Mesothelial cell of epicardium (in vitro differentiated cells): ENCODE measurements around the gene NEBL. TPM values are rescaled to one million over a fixed set of nuclear protein-coding genes. Genes with fewer than 3 reads are reported as not detected.

Experiments
- DNase-seq, 2 experiments: peaks; one replicate each; pipeline ENCODE4 v3.0.0; 2021; ENCODE audit warnings: low spot score in 2 of 2; ENCODE audit not compliant: unreplicated experiment in 2 of 2
- H3K27ac Mint-ChIP-seq: 2 replicates; pipeline ENCODE4 v1.8.0; 2021; ENCODE audit warnings: mixed read lengths
- H3K27me3 Mint-ChIP-seq: 2 replicates; pipeline ENCODE4 v1.8.0; 2021; ENCODE audit warnings: low read depth, mixed read lengths
- H3K36me3 Mint-ChIP-seq: 2 replicates; pipeline ENCODE4 v1.8.0; 2021; ENCODE audit warnings: mixed read lengths
- H3K4me1 Mint-ChIP-seq: 2 replicates; pipeline ENCODE4 v1.8.0; 2021; ENCODE audit warnings: mixed read lengths
- H3K4me3 Mint-ChIP-seq: 2 replicates; pipeline ENCODE4 v1.8.0; 2021; ENCODE audit warnings: mild to moderate bottlenecking, moderate library complexity, mixed read lengths
- H3K9me3 Mint-ChIP-seq: 2 replicates; pipeline ENCODE4 v1.8.0; 2021; ENCODE audit warnings: mixed read lengths
- CTCF ChIP-seq: fragments of 200-600 bp; sonication (generic); IDR thresholded peaks from one replicate; pipeline ENCODE4 v1.5.0; 2021; ENCODE audit warnings: antibody characterized with exemption; ENCODE audit not compliant: unreplicated experiment
- total RNA-seq: library from RNA; stranded (reverse); gene quantifications from 3 replicates; pipeline ENCODE4 v1.2.1, GENCODE V29; 2021

NEBL gene
- total RNA-seq, 1 donor from 2014 or later, result 13.0 TPM

GRCh38 chr10:20841419-20841818, 55.7 kb downstream of the NEBL start:
- Mint-ChIP-seq H3K27ac (no peak overlapping the region), H3K36me3 (peaks cover 32% of the 10 kb centered on the region), H3K9me3 (peaks cover 40% of the 10 kb centered on the region), H3K27me3 (no peaks in the 10 kb centered on the region), H3K4me3 (no peak overlapping the region), H3K4me1 (peaks cover 11% of the 10 kb centered on the region)
- TF ChIP-seq CTCF, result no peak
- DNase-seq, result no peak

GRCh38 chr10:20839910-20840309, 57.2 kb downstream of the NEBL start:
- no peak overlapping the region for H3K4me3 Mint-ChIP-seq
- no peak for TF ChIP-seq CTCF
- no peaks in the 10 kb centered on the region for H3K27me3 Mint-ChIP-seq
- H3K4me1 Mint-ChIP-seq, result peaks cover 15% of the 10 kb centered on the region
- peaks cover 40% of the 10 kb centered on the region for H3K9me3 Mint-ChIP-seq
- H3K27ac Mint-ChIP-seq, result no peak overlapping the region
- H3K36me3 Mint-ChIP-seq, result peaks cover 32% of the 10 kb centered on the region
- DNase-seq, result no peak

- no peak for DNase-seq
- peaks cover 40% of the 10 kb centered on the region for H3K9me3 Mint-ChIP-seq
Observed at GRCh38 chr10:20839141-20839540, 58.0 kb downstream of the NEBL start.

GRCh38 chr10:20836401-20836800, 60.7 kb downstream of the NEBL start:
- H3K4me3 Mint-ChIP-seq, result no peak overlapping the region
- H3K27ac Mint-ChIP-seq, result no peak overlapping the region
- H3K4me1 Mint-ChIP-seq, result peaks cover 12% of the 10 kb centered on the region
- TF ChIP-seq CTCF, result no peak
- H3K36me3 Mint-ChIP-seq, result peaks cover 29% of the 10 kb centered on the region
- peaks cover 28% of the 10 kb centered on the region for H3K9me3 Mint-ChIP-seq
- no peaks in the 10 kb centered on the region for H3K27me3 Mint-ChIP-seq
- no peak for DNase-seq

More at GRCh38 chr10:20839141-20839540, 58.0 kb downstream of the NEBL start:
- Mint-ChIP-seq H3K4me3 (no peak overlapping the region), H3K27me3 (no peaks in the 10 kb centered on the region), H3K27ac (no peak overlapping the region), H3K4me1 (peaks cover 15% of the 10 kb centered on the region), H3K36me3 (peaks cover 32% of the 10 kb centered on the region)
- TF ChIP-seq CTCF, result no peak

GRCh38 chr10:20835335-20835734, 61.8 kb downstream of the NEBL start:
- DNase-seq, result no peak
- Mint-ChIP-seq H3K4me3 (no peak overlapping the region), H3K36me3 (peaks cover 28% of the 10 kb centered on the region), H3K9me3 (peaks cover 24% of the 10 kb centered on the region), H3K27me3 (no peaks in the 10 kb centered on the region), H3K4me1 (peaks cover 4% of the 10 kb centered on the region), H3K27ac (no peak overlapping the region)
- no peak for TF ChIP-seq CTCF

GRCh38 chr10:20834825-20835224, 62.3 kb downstream of the NEBL start:
- no peaks in the 10 kb centered on the region for H3K27me3 Mint-ChIP-seq
- no peak overlapping the region for H3K27ac Mint-ChIP-seq
- H3K36me3 Mint-ChIP-seq, result peaks cover 28% of the 10 kb centered on the region
- no peak for DNase-seq
- no peak overlapping the region for H3K4me3 Mint-ChIP-seq
- TF ChIP-seq CTCF, result no peak
- H3K4me1 Mint-ChIP-seq, result peaks cover 4% of the 10 kb centered on the region
- H3K9me3 Mint-ChIP-seq, result peaks cover 24% of the 10 kb centered on the region
